ENCODE results near the gene ALDH5A1.

The ALDH5A1 gene

GRCh38 chr6:24569811-24570210 lies 75.0 kb downstream of the ALDH5A1 start:
- no peaks in the 10 kb centered on the region for H3K9me3 ChIP-seq (ENCODE audit: control insufficient read depth, insufficient read depth, low read depth, low read length)
- ChIA-PET CTCF (interaction anchor here (0.6 to 12.1 kb wide), 6 partner anchors 11 to 422 kb away, joined by 3 to 121 read pairs (median 4); no protein-coding TSS in a partner anchor), POLR2A (interaction anchor here (0.7 kb wide), 1 partner anchor 15 kb away, joined by 3 read pairs; no protein-coding TSS in a partner anchor)
- H3K4me3 ChIP-seq (ENCODE audit: low read depth, low read length), result no peak overlapping the region
- no peak overlapping the region for H3K27ac ChIP-seq (ENCODE audit: extremely low read depth, low read depth, low read length)
- TF ChIP-seq ZNF654 (tag by site-specific recombination; IDR thresholded peaks at IDR 0.05; ENCODE audit: low read depth) (no peak), SCRT2 (tag by site-specific recombination; IDR thresholded peaks at IDR 0.05) (no peak), ZNF549 (tag by site-specific recombination; IDR thresholded peaks at IDR 0.05) (no peak), BCL11A (tag by site-specific recombination; IDR thresholded peaks at IDR 0.05; ENCODE audit: low read depth) (no peak), ZNF23 (tag by site-specific recombination; IDR thresholded peaks at IDR 0.05; ENCODE audit: borderline replicate concordance) (no peak), ZFP41 (tag by site-specific recombination; IDR thresholded peaks at IDR 0.05; ENCODE audit: borderline replicate concordance) (no peak), ZNF518A (tag by site-specific recombination; conservative IDR thresholded peaks at IDR 0.05; ENCODE audit: low read depth) (no peak), YY1 (tag by site-specific recombination; IDR thresholded peaks at IDR 0.05) (no peak), ZNF175 (tag by site-specific recombination; IDR thresholded peaks at IDR 0.05) (no peak), PRDM1 (tag by site-specific recombination; IDR thresholded peaks at IDR 0.05) (no peak), KLF17 (tag by site-specific recombination; IDR thresholded peaks at IDR 0.05) (no peak), ZBTB17 (tag by site-specific recombination; IDR thresholded peaks at IDR 0.05) (no peak), ZNF366 (tag by site-specific recombination; conservative IDR thresholded peaks at IDR 0.05) (no peak)
- TF ChIP-seq, protein P1, sequence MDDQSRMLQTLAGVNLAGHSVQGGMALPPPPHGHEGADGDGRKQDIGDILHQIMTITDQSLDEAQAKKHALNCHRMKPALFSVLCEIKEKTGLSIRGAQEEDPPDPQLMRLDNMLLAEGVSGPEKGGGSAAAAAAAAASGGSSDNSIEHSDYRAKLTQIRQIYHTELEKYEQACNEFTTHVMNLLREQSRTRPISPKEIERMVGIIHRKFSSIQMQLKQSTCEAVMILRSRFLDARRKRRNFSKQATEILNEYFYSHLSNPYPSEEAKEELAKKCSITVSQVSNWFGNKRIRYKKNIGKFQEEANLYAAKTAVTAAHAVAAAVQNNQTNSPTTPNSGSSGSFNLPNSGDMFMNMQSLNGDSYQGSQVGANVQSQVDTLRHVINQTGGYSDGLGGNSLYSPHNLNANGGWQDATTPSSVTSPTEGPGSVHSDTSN (CRISPR knock-in tag; IDR thresholded peaks at IDR 0.05), result no peak
- no peaks in the 10 kb centered on the region for H3K4me1 ChIP-seq (ENCODE audit: control insufficient read depth, insufficient read depth, low read length)
- no peaks in the 10 kb centered on the region for H3K36me3 ChIP-seq (ENCODE audit: control insufficient read depth in 2 of 2, insufficient read depth in 1 of 2, low read length in 2 of 2)

DNA sequence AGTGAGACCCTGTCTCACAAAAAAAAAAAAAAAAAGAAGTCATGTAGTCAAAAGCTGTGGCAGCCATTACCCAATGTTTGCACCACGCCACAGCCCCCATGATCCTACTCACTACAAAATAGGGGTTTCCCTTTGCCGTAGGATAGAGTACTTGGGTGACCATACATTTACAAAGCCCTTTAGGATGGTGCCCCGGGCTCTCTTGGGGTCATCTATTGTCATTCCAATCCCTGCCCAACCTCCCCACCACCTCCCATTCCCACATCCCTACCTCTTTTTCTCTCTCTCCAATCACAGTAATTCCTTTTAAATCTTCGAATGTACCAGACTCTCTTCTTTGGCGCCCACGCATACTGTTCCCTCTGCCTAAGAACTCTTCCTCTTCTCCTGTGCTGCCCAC lies 76.6 kb downstream of the ALDH5A1 start:
- H3K9me3 ChIP-seq (ENCODE audit: control insufficient read depth, insufficient read depth, low read depth, low read length), result no peaks in the 10 kb centered on the region
- POLR2A ChIA-PET, result no interaction called here

More for the DNA sequence above, 76.6 kb downstream of the ALDH5A1 start:
- no peak overlapping the region for H3K4me3 ChIP-seq (ENCODE audit: low read depth, low read length)
- TF ChIP-seq ZNF184 (tag by site-specific recombination; IDR thresholded peaks at IDR 0.05) (no peak), ZNF76 (tag by site-specific recombination; IDR thresholded peaks at IDR 0.05; ENCODE audit: borderline replicate concordance, low read depth) (no peak), ZNF558 (tag by site-specific recombination; IDR thresholded peaks at IDR 0.05) (no peak), BCL6B (tag by site-specific recombination; IDR thresholded peaks at IDR 0.05) (no peak), GLIS2 (tag by site-specific recombination; IDR thresholded peaks at IDR 0.05) (no peak), ZNF560 (tag by site-specific recombination; IDR thresholded peaks at IDR 0.05; ENCODE audit: borderline replicate concordance) (no peak), ZNF302 (tag by site-specific recombination; IDR thresholded peaks at IDR 0.05; ENCODE audit: low read depth) (no peak), ZNF239 (tag by site-specific recombination; IDR thresholded peaks at IDR 0.05) (no peak), ZNF624 (tag by site-specific recombination; IDR thresholded peaks at IDR 0.05) (no peak), ZNF544 (tag by site-specific recombination; IDR thresholded peaks at IDR 0.05) (no peak), PRDM1 (tag by site-specific recombination; IDR thresholded peaks at IDR 0.05) (no peak), ZNF629 (tag by site-specific recombination; IDR thresholded peaks at IDR 0.05) (no peak), ZNF785 (tag by site-specific recombination; IDR thresholded peaks at IDR 0.05) (no peak), ZNF677 (tag by site-specific recombination; IDR thresholded peaks at IDR 0.05) (no peak)
- H3K27ac ChIP-seq (ENCODE audit: extremely low read depth, low read depth, low read length), result no peak overlapping the region
- CTCF ChIA-PET, result interaction anchor here (1.0 to 12.1 kb wide), 3 partner anchors 11 to 134 kb away, joined by 3 to 121 read pairs (median 4); no protein-coding TSS in a partner anchor
- no peaks in the 10 kb centered on the region for H3K4me1 ChIP-seq (ENCODE audit: control insufficient read depth, insufficient read depth, low read length)
- no peaks in the 10 kb centered on the region for H3K36me3 ChIP-seq (ENCODE audit: control insufficient read depth in 2 of 2, insufficient read depth in 1 of 2, low read length in 2 of 2)

All from HEK293 (cell line).